Suprapubic skin (tissue), 4 donors: ENCODE results near the gene PANK1. TPM values are rescaled to one million over a fixed set of nuclear protein-coding genes. Genes with fewer than 3 reads are reported as not detected.

Experiments
- DNase-seq, 2 donors: peaks; one replicate each; pipeline ENCODE4 v3.0.0-alpha.2; 2019; ENCODE audit warnings: low spot score in 2 of 2
- H3K27ac ChIP-seq: fragments of 200-600 bp; sonication (generic); one replicate; pipeline ENCODE4 v1.5.1; 2019
- H3K27me3 ChIP-seq: fragments of 200-600 bp; sonication (generic); one replicate; pipeline ENCODE4 v1.5.1; 2019
- H3K36me3 ChIP-seq: fragments of 200-600 bp; sonication (generic); one replicate; pipeline ENCODE4 v1.5.1; 2019
- H3K4me1 ChIP-seq: fragments of 200-600 bp; sonication (generic); one replicate; pipeline ENCODE4 v1.5.1; 2019
- H3K4me3 ChIP-seq: fragments of 200-600 bp; sonication (generic); one replicate; pipeline ENCODE4 v1.5.1; 2019; ENCODE audit warnings: mild to moderate bottlenecking
- H3K9me3 ChIP-seq: fragments of 200-600 bp; sonication (generic); one replicate; pipeline ENCODE4 v1.5.1; 2019
- CTCF ChIP-seq, 2 donors: fragments of 200-600 bp in 1 of 2; fragments of 450-650 bp in 1 of 2; sonication (generic) in 1 of 2; IDR thresholded peaks; one replicate each; pipeline ENCODE4 v1.5.1; 2016 to 2019; ENCODE audit warnings: antibody characterized with exemption in 2 of 2, mild to moderate bottlenecking in 1 of 2, moderate library complexity in 1 of 2
- EP300 ChIP-seq: sonication (generic); formaldehyde crosslinking; IDR thresholded peaks from one replicate; pipeline ENCODE4 v1.6.1; 2017; ENCODE audit warnings: antibody characterized with exemption
- POLR2A ChIP-seq, 2 donors: fragments of 450-650 bp; IDR thresholded peaks; one replicate each; pipeline ENCODE4 v1.6.1; 2017; ENCODE audit warnings: antibody characterized with exemption in 2 of 2, mild to moderate bottlenecking in 2 of 2, moderate library complexity in 2 of 2
- POLR2AphosphoS5 ChIP-seq, 3 donors: sonication (generic); formaldehyde crosslinking; IDR thresholded peaks; one replicate each; pipeline ENCODE4 v1.6.1; 2017; ENCODE audit warnings: antibody characterized with exemption in 3 of 3
- WGBS: methylation state at CpG from one replicate; pipeline ENCODE4 v1.1.5; 2018; 5-methylcytosine and 5-hydroxymethylcytosine counted together
- total RNA-seq, 4 donors: library from RNA; depleted of rRNA; stranded (reverse); fragments of >200 nt; gene quantifications; one replicate each; pipeline ENCODE4 v1.1.0, GENCODE V29; 2016

The PANK1 gene
- total RNA-seq, 4 donors from 2014 or later, result 8.2 to 43.1 (median 33.1) TPM

GRCh38 chr10:89593043-89593442 is 52.0 kb downstream of the PANK1 start:
- peaks cover 15% of the 10 kb centered on the region for H3K36me3 ChIP-seq
- WGBS, result 89% methylated on average over 10 of the region's 10 CpGs
- TF ChIP-seq POLR2AphosphoS5 (IDR thresholded peaks at IDR 0.05) (no peak), POLR2A (IDR thresholded peaks at IDR 0.05) (no peak), EP300 (no peak), CTCF (IDR thresholded peaks at IDR 0.05) (no peak)
- no peak overlapping the region for H3K27ac ChIP-seq
- H3K4me3 ChIP-seq, result no peak overlapping the region
- no peaks in the 10 kb centered on the region for H3K4me1 ChIP-seq
- no peaks in the 10 kb centered on the region for H3K9me3 ChIP-seq
- no peak for DNase-seq
- no peaks in the 10 kb centered on the region for H3K27me3 ChIP-seq

GRCh38 chr10:89592539-89592938 is 52.5 kb downstream of the PANK1 start:
- DNase-seq, result no peak
- 93% methylated on average over 3 of the region's 3 CpGs for WGBS
- Histone ChIP-seq H3K9me3 (no peaks in the 10 kb centered on the region), H3K27me3 (no peaks in the 10 kb centered on the region), H3K36me3 (peaks cover 13% of the 10 kb centered on the region), H3K4me1 (no peaks in the 10 kb centered on the region), H3K4me3 (no peak overlapping the region), H3K27ac (no peak overlapping the region)
- no peak for TF ChIP-seq CTCF (IDR thresholded peaks at IDR 0.05)
- TF ChIP-seq EP300, result no peak
- TF ChIP-seq POLR2AphosphoS5 (IDR thresholded peaks at IDR 0.05), result no peak

GRCh38 chr10:89591796-89592271 is 53.2 kb downstream of the PANK1 start:
- 79% methylated on average over 3 of the region's 3 CpGs for WGBS
- H3K36me3 ChIP-seq, result peaks cover 13% of the 10 kb centered on the region
- H3K27me3 ChIP-seq, result no peaks in the 10 kb centered on the region
- no peak overlapping the region for H3K4me3 ChIP-seq
- no peaks in the 10 kb centered on the region for H3K4me1 ChIP-seq
- DNase-seq, result no peak
- no peak for TF ChIP-seq CTCF (IDR thresholded peaks at IDR 0.05)
- TF ChIP-seq EP300, result no peak
- TF ChIP-seq POLR2A (IDR thresholded peaks at IDR 0.05), result no peak
- TF ChIP-seq POLR2AphosphoS5 (IDR thresholded peaks at IDR 0.05), result no peak
- H3K27ac ChIP-seq, result no peak overlapping the region
- H3K9me3 ChIP-seq, result no peaks in the 10 kb centered on the region

GRCh38 chr10:89591111-89591795 is 53.8 kb downstream of the PANK1 start:
- no peak overlapping the region for H3K4me3 ChIP-seq
- DNase-seq, result no peak
- no peak overlapping the region for H3K27ac ChIP-seq
- H3K4me1 ChIP-seq, result no peaks in the 10 kb centered on the region
- peaks cover 13% of the 10 kb centered on the region for H3K36me3 ChIP-seq
- no peaks in the 10 kb centered on the region for H3K27me3 ChIP-seq
- no peaks in the 10 kb centered on the region for H3K9me3 ChIP-seq
- 94% methylated on average over 5 of the region's 5 CpGs for WGBS
- TF ChIP-seq CTCF (IDR thresholded peaks at IDR 0.05) (no peak), POLR2AphosphoS5 (IDR thresholded peaks at IDR 0.05) (no peak), EP300 (no peak), POLR2A (IDR thresholded peaks at IDR 0.05) (no peak)

- 65% methylated on average over 3 of the region's 3 CpGs for WGBS
Measured at GRCh38 chr10:89590326-89590725, 54.7 kb downstream of the PANK1 start.

More at GRCh38 chr10:89590326-89590725, 54.7 kb downstream of the PANK1 start:
- H3K36me3 ChIP-seq, result peaks cover 13% of the 10 kb centered on the region
- DNase-seq, result no peak
- H3K27me3 ChIP-seq, result no peaks in the 10 kb centered on the region
- no peaks in the 10 kb centered on the region for H3K9me3 ChIP-seq
- H3K4me3 ChIP-seq, result no peak overlapping the region
- TF ChIP-seq POLR2A (IDR thresholded peaks at IDR 0.05) (no peak), POLR2AphosphoS5 (IDR thresholded peaks at IDR 0.05) (no peak), CTCF (IDR thresholded peaks at IDR 0.05) (no peak)
- H3K4me1 ChIP-seq, result no peaks in the 10 kb centered on the region
- H3K27ac ChIP-seq, result no peak overlapping the region
